ENCODE results near the gene PCAT7. TPM values are rescaled to one million over a fixed set of nuclear protein-coding genes. Genes with fewer than 3 reads are reported as not detected.

The PCAT7 gene
- polyA plus RNA-seq, 1 donor (not counting 4 experiments of a cell fraction or from before 2014, with no cell fraction given), result not detected

- no peaks in the 10 kb centered on the region for H4K20me1 ChIP-seq (ENCODE audit: control insufficient read depth, extremely low read depth, insufficient read depth, low read length)
- FAIRE-seq (no peak), DNase-seq (ENCODE audit: low read depth, low spot score) (no peak)
- no peaks in the 10 kb centered on the region for H3K4me1 ChIP-seq (ENCODE audit: control insufficient read depth, extremely low read depth, insufficient read depth, low read length)
- no peaks in the 10 kb centered on the region for H3K9me1 ChIP-seq (ENCODE audit: control insufficient read depth, extremely low read depth, insufficient read depth, low read length)
- no peak overlapping the region for H2AFZ ChIP-seq (ENCODE audit: control insufficient read depth, low read length)
- dilution Hi-C loops (cut with MboI; ENCODE audit: extremely low pct_ligation_motif_present, low sequenced_read_pairs), result no loop called here
- H3K27ac ChIP-seq (ENCODE audit: control insufficient read depth, insufficient read depth, low read length), result no peak overlapping the region
- H3K9ac ChIP-seq (ENCODE audit: control insufficient read depth, extremely low read depth, insufficient read depth, low read length), result no peak overlapping the region
- no peak overlapping the region for H3K4me2 ChIP-seq (ENCODE audit: control insufficient read depth, extremely low read depth, insufficient read depth, low read depth, low read length)
- no peak for TF ChIP-seq EZH2 (IDR thresholded peaks at IDR 0.05; ENCODE audit: low read length)
- TF ChIP-seq, protein P1, sequence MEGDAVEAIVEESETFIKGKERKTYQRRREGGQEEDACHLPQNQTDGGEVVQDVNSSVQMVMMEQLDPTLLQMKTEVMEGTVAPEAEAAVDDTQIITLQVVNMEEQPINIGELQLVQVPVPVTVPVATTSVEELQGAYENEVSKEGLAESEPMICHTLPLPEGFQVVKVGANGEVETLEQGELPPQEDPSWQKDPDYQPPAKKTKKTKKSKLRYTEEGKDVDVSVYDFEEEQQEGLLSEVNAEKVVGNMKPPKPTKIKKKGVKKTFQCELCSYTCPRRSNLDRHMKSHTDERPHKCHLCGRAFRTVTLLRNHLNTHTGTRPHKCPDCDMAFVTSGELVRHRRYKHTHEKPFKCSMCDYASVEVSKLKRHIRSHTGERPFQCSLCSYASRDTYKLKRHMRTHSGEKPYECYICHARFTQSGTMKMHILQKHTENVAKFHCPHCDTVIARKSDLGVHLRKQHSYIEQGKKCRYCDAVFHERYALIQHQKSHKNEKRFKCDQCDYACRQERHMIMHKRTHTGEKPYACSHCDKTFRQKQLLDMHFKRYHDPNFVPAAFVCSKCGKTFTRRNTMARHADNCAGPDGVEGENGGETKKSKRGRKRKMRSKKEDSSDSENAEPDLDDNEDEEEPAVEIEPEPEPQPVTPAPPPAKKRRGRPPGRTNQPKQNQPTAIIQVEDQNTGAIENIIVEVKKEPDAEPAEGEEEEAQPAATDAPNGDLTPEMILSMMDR (optimal IDR thresholded peaks at IDR 0.05 in 1 of 3, IDR thresholded peaks at IDR 0.05 in 1 of 3, conservative IDR thresholded peaks at IDR 0.05 in 1 of 3; ENCODE audit: extremely low read depth in 1 of 3, insufficient read depth in 2 of 3, low read length in 3 of 3), result no peak
- no peak overlapping the region for H3K4me3 ChIP-seq (ENCODE audit: control insufficient read depth in 2 of 3, extremely low read depth in 1 of 3, insufficient read depth in 2 of 3, low read depth in 1 of 3, low read length in 3 of 3)
- H3K79me2 ChIP-seq (ENCODE audit: control insufficient read depth, insufficient read depth, low read length), result no peaks in the 10 kb centered on the region
- peaks cover under 1% of the 10 kb centered on the region for H3K27me3 ChIP-seq (ENCODE audit: control insufficient read depth, extremely low read depth, insufficient read depth, low read length)
- H3K36me3 ChIP-seq (ENCODE audit: control insufficient read depth in 2 of 2, extremely low read depth in 1 of 2, insufficient read depth in 2 of 2, low read length in 2 of 2), result no peaks in the 10 kb centered on the region
- H3K9me3 ChIP-seq (ENCODE audit: control insufficient read depth, low read depth, low read length), result no peaks in the 10 kb centered on the region
Observed at GRCh38 chr9:94600258-94600657, 45.4 kb downstream of the PCAT7 start.

DNA sequence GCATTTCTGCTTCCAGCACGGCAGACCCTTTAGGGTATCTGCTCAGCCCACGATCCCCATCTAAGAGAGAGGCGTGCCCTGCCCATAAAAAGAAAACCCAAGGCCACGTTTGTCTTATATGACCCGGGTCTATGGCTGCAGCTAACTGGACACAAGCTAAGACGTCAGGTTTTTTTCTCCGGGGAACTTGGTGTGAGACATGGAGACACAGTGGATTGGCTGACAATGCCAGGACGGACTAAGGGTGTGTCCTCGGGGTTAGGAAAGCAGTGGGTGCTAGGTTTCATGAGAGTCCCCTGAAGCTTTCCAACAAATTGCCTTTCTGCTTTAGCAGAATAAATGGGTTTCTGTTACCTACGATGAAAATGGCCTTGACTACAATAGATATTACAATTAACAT lies 45.8 kb downstream of the PCAT7 start:
- Histone ChIP-seq H3K4me1 (ENCODE audit: control insufficient read depth, extremely low read depth, insufficient read depth, low read length) (no peaks in the 10 kb centered on the region), H3K4me2 (ENCODE audit: control insufficient read depth, extremely low read depth, insufficient read depth, low read depth, low read length) (no peak overlapping the region), H4K20me1 (ENCODE audit: control insufficient read depth, extremely low read depth, insufficient read depth, low read length) (no peaks in the 10 kb centered on the region), H3K9me3 (ENCODE audit: control insufficient read depth, low read depth, low read length) (no peaks in the 10 kb centered on the region), H3K36me3 (ENCODE audit: control insufficient read depth in 2 of 2, extremely low read depth in 1 of 2, insufficient read depth in 2 of 2, low read length in 2 of 2) (no peaks in the 10 kb centered on the region), H3K9ac (ENCODE audit: control insufficient read depth, extremely low read depth, insufficient read depth, low read length) (no peak overlapping the region), H3K79me2 (ENCODE audit: control insufficient read depth, insufficient read depth, low read length) (no peaks in the 10 kb centered on the region), H3K27me3 (ENCODE audit: control insufficient read depth, extremely low read depth, insufficient read depth, low read length) (peaks cover 2% of the 10 kb centered on the region), H3K4me3 (ENCODE audit: control insufficient read depth in 2 of 3, extremely low read depth in 1 of 3, insufficient read depth in 2 of 3, low read depth in 1 of 3, low read length in 3 of 3) (no peak overlapping the region), H3K9me1 (ENCODE audit: control insufficient read depth, extremely low read depth, insufficient read depth, low read length) (no peaks in the 10 kb centered on the region), H2AFZ (ENCODE audit: control insufficient read depth, low read length) (no peak overlapping the region), H3K27ac (ENCODE audit: control insufficient read depth, insufficient read depth, low read length) (no peak overlapping the region)
- DNase-seq (ENCODE audit: low read depth, low spot score) (no peak), FAIRE-seq (no peak)
- TF ChIP-seq, protein P1 (optimal IDR thresholded peaks at IDR 0.05 in 1 of 3, IDR thresholded peaks at IDR 0.05 in 1 of 3, conservative IDR thresholded peaks at IDR 0.05 in 1 of 3; ENCODE audit: extremely low read depth in 1 of 3, insufficient read depth in 2 of 3, low read length in 3 of 3), result no peak
- no peak for TF ChIP-seq EZH2 (IDR thresholded peaks at IDR 0.05; ENCODE audit: low read length)
- dilution Hi-C loops (cut with MboI; ENCODE audit: extremely low pct_ligation_motif_present, low sequenced_read_pairs), result no loop called here

Measured in keratinocyte (primary cell).